ENCODE measurements around the gene SMARCD1. TPM values are rescaled to one million over a fixed set of nuclear protein-coding genes. Genes with fewer than 3 reads are reported as not detected.
"Not testable (repeated sequence)": the region's sequence is repeated elsewhere in the genome, so short reads cannot be mapped to it uniquely, and the experiment has no call there.

SMARCD1 gene
- total RNA-seq, 1 donor from 2014 or later: 43.8 TPM

DNA sequence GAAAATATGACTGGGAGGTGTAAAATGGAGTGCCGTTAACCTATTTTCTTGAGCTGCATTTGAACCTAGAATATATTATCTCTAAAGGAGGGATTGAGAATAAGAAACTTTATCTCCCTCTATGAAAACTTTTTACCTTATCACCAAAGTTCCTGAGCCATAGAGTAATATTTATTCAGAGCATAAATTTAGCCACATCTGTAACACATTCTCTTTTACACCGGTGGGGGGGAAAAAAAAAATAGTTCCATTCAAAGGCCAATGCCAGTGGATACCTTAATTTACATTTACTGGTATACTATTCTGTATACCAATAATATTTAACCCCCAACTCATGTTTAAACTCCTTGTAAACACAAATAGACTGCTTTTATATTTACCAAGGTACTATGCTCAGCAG, 60.3 kb downstream of the SMARCD1 start:
- no peak for DNase-seq

DNA sequence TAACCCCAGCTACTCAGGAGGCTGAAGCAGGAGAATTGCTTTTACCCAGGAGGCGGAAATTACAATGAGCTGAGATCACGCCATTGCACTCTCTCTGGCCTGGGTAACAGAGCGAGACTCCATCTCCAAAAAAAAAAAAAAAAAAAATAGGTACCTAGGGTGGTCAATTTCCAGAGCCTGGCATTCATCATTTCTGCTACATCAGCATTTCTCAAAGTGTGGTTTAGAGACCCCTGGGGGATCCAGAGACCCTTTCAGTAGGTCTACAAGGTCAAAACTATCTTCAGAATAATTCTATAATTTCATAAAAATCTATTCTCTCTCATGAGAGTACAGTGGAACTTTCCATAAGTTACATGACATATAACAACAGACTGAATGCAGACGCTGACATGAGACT, 62.1 kb downstream of the SMARCD1 start:
- no peak for DNase-seq

DNA sequence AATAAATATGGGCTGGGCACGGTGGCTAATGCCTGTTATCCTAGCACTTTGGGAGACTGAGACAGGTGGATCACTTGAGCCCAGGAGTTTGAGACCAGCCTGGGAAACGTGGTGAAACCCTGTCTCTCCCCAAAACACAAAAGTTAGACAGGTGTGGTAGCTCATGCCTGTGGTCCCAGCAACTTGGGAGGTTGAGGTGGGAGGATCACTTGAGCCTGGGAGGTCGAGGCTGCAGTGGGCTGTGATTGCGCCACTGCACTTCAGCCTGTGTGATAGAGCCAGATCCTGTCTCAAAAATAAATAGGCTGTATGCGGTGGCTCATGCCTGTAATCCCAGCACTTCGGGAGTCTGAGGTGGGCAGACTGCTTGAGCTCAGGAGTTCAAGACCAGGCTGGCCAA, 62.9 kb downstream of the SMARCD1 start:
- DNase-seq: not testable (repeated sequence)

DNA sequence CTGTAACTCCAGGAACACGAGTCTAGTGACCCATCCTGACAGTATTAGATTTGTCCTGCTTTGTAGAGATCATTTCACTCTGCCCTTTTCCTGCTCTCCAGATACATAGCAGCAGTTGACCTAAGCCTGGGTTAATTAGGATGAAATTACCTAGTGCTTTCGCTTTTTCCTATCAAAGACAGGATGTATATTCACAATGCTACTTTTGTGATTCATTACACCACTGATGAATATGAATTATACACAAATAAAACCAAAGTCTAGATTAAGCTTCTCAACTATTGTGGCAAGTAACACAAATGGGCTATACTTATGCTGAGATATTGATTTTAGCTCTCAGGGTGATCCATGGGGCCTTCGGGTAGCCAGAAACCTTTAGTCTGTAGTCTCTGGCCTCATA, 64.2 kb downstream of the SMARCD1 start:
- DNase-seq: no peak

Other genes starting within 250 kb of the SMARCD1 start
- gene BCDIN3D, start 242.2 kb upstream of the SMARCD1 start, total RNA-seq: 3.6 TPM
- gene FAIM2, start 181.4 kb upstream of the SMARCD1 start, total RNA-seq: 7.8 TPM
- not detected for gene AQP2, start 134.6 kb upstream of the SMARCD1 start, total RNA-seq
- 10.4 TPM for gene AQP5, start 123.5 kb upstream of the SMARCD1 start, total RNA-seq
- gene AQP6, start 112.4 kb upstream of the SMARCD1 start, total RNA-seq: 0.10 TPM
- gene RACGAP1, start 59.8 kb upstream of the SMARCD1 start, total RNA-seq: 31.8 TPM
- gene ASIC1, start 27.7 kb upstream of the SMARCD1 start, total RNA-seq: 4.1 TPM
- gene GPD1, start 18.7 kb downstream of the SMARCD1 start, total RNA-seq: 222 TPM
- 76.0 TPM for gene COX14, start 26.9 kb downstream of the SMARCD1 start, total RNA-seq
- 26.5 TPM for gene CERS5, start 82.0 kb downstream of the SMARCD1 start, total RNA-seq
- 66.1 TPM for gene LIMA1, start 198.2 kb downstream of the SMARCD1 start, total RNA-seq